ENCODE measurements around the gene SEMA3G.

SEMA3G gene

GRCh38 chr3:52453496-52454249, 8.8 kb upstream of the SEMA3G start, which contains the start of gene TNNC1:
Gene TNNC1 (minus strand): TSS chr3:52454041. CDS start chr3:52454015, 26 bp downstream.
- DNase-seq (ENCODE audit: low read depth): no peak

- no peak for DNase-seq (ENCODE audit: low read depth)
These were observed 7.8 kb upstream of the SEMA3G start for GRCh38 chr3:52452570-52453221.

- DNase-seq (ENCODE audit: low read depth): no peak
These were observed 7.2 kb upstream of the SEMA3G start for GRCh38 chr3:52452126-52452525.

GRCh38 chr3:52451237-52452083, 6.6 kb upstream of the SEMA3G start:
- DNase-seq (ENCODE audit: low read depth): no peak

GRCh38 chr3:52450489-52451236, 5.8 kb upstream of the SEMA3G start:
- DNase-seq (ENCODE audit: low read depth): no peak

- DNase-seq (ENCODE audit: low read depth): no peak
These were observed 2.8 kb upstream of the SEMA3G start for GRCh38 chr3:52447512-52448355.

- no peak for DNase-seq (ENCODE audit: low read depth)
These were observed 2.0 kb upstream of the SEMA3G start for GRCh38 chr3:52446631-52447511.

GRCh38 chr3:52446042-52446441, 1.1 kb upstream of the SEMA3G start:
- DNase-seq (ENCODE audit: low read depth): no peak

GRCh38 chr3:52443791-52444687, 864 bp downstream of the SEMA3G start:
- no peak for DNase-seq (ENCODE audit: low read depth)

GRCh38 chr3:52443268-52443610, 1.7 kb downstream of the SEMA3G start:
- no peak for DNase-seq (ENCODE audit: low read depth)

GRCh38 chr3:52442409-52443267, 2.3 kb downstream of the SEMA3G start:
- DNase-seq (ENCODE audit: low read depth): no peak

GRCh38 chr3:52441772-52442332, 3.1 kb downstream of the SEMA3G start:
- DNase-seq (ENCODE audit: low read depth): no peak

GRCh38 chr3:52441091-52441771, 3.7 kb downstream of the SEMA3G start:
- DNase-seq (ENCODE audit: low read depth): no peak

- DNase-seq (ENCODE audit: low read depth): no peak
These were observed 4.2 kb downstream of the SEMA3G start for GRCh38 chr3:52440671-52441070.

GRCh38 chr3:52440249-52440551, 4.7 kb downstream of the SEMA3G start:
- DNase-seq (ENCODE audit: low read depth): no peak

- DNase-seq (ENCODE audit: low read depth): no peak
These were observed 5.3 kb downstream of the SEMA3G start for GRCh38 chr3:52439426-52440248.
